ENCODE results near the gene EFCAB14.
A peak's percentile ranks its signal among the peaks of the same experiment; 100 is the strongest.
"Not testable (repeated sequence)": the region's sequence is repeated elsewhere in the genome, so short reads cannot be mapped to it uniquely, and the experiment has no call there.

The EFCAB14 gene, protein sequence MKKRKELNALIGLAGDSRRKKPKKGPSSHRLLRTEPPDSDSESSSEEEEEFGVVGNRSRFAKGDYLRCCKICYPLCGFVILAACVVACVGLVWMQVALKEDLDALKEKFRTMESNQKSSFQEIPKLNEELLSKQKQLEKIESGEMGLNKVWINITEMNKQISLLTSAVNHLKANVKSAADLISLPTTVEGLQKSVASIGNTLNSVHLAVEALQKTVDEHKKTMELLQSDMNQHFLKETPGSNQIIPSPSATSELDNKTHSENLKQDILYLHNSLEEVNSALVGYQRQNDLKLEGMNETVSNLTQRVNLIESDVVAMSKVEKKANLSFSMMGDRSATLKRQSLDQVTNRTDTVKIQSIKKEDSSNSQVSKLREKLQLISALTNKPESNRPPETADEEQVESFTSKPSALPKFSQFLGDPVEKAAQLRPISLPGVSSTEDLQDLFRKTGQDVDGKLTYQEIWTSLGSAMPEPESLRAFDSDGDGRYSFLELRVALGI

DNA sequence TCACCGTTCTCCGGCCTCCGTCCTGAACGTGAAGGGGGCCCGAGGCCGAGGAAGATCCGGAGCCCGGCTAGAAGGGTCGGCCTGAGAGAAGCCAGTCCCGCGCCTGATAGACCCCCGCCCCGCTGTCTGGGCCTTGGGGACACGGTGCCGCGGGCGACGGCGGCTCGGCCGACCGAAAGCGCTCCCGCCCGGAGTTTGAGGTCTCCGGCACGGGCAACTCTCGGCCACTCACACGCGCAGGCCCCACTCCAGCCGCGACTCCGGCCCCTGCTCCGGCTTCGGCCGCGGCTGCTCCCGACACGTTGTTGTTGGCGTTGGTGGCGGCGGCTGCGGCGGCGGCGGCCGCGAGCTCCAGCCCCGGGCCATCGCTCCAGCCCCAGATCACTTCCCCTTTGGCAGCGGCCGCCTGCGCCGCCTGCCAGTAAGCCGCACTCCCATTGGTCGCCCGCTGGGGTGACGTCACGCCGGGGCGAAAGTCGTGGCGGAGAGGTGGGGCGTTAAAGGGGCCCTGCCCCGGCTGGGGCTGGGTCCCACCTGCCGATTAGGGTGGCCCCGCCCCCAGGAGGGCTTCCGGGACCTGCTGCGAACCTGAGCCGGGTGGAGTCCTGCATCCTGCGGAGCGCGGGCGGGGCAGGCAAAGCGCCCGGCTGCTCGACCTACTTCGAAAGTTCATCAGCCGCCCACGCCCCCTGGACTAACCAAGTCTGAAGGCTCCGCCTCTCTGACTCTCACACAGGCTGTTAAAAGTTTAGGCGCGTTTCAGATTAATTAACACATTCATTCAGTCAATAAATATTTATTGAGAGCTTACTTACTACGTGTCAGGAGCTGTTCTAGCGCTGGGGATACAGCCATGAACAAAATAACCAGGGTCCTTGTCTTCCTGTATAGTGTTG is at the start of gene EFCAB14:
EFCAB14 (minus strand) TSS at position 388 of the 896 bp plus-strand sequence. CDS start 1,027 bp downstream, outside the sequence.
- peak; percentile 98 to 99 for DNase-seq (ENCODE audit: low read depth in 2 of 2)

DNA sequence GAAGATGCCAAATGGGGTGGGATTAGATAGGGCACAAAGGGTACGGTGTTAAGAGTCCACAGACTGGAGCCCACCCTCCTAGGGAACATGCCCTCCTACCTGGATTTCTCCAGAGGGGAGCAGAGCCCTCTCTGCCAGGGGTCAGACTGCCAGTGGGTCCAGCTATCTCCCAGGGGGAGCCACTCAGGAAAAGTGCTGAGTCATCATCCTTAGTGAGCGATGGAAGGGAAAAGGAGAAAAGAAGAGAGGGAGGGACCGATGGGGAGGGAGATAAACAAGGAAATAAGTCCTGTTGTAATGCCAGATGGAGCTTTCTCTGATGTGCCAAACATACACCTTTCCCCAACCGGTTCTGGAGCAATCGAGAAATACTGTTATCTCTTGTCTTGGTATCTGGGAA is 49.5 kb upstream of the EFCAB14 start:
- no peak for DNase-seq (ENCODE audit: low read depth in 2 of 2)

DNA sequence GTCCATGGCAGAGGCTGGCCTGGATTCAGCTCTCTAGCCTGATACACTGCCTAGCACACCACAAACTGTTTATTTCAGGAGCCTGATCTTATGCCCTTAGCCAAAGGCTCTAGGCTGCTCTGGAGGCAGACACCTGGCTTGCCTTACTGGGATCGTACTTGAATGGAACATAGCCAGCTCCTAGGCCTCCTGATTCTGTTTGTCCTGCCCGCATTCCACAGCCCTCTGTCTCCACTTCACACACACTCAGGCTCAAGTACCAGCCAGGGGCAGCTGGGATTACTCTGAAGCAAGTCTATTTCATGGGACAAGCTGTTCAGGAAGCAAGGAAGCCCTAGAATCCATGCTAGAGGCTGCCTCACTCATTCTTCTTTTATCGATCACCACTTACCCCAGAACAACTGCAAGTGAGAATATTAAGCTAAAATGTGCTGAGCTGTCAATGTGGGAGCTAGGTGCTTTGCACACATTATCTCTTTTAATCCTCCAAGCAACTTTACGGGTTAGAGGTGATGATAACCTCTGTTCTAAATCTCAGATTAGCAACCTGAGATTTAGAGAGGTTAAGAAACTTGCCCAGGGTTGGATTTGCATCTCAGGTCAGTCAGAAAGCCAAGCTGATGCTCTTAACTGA is 48.9 kb upstream of the EFCAB14 start:
- DNase-seq (ENCODE audit: low read depth in 2 of 2), result no peak

DNA sequence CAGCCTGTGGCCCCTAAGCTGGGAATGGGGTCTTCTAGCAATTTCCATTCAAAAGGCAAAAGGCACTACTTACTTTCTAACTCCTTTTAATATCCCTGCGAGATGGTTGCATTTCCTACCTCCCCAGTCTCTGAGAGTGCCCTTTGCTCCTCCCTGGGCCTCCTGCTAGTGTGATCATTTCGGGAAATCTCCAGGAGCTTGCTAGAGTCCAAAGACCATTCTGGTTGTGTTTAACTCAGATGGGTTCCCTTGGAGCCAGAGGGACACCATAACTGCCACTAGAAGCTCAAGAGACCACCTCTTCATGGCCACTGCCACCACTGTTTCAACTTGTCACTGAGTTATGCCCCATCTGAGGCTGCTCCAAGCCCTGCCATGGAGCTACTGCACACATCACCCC is 45.5 kb upstream of the EFCAB14 start:
- DNase-seq (ENCODE audit: low read depth in 2 of 2), result no peak

DNA sequence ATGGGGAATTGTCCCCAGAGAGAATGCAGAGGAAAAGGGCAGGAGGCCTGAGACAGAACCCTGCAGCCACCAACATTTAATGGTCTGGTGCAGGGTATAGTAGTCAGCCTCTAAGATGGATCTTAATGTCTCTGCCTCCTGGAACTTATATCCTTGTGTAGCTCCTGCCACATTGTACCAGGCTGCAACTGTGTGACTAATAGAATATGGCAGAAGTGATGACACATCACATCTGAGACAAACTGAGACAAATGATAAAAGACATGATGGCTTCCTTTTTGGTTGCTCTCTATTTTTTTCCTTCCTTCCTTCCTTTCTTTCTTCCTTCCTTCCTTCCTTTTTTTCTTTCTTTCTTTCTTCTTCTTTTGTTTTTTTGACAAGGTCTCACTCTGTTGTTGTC is 42.8 kb upstream of the EFCAB14 start:
- no peak for DNase-seq (ENCODE audit: low read depth in 2 of 2)

DNA sequence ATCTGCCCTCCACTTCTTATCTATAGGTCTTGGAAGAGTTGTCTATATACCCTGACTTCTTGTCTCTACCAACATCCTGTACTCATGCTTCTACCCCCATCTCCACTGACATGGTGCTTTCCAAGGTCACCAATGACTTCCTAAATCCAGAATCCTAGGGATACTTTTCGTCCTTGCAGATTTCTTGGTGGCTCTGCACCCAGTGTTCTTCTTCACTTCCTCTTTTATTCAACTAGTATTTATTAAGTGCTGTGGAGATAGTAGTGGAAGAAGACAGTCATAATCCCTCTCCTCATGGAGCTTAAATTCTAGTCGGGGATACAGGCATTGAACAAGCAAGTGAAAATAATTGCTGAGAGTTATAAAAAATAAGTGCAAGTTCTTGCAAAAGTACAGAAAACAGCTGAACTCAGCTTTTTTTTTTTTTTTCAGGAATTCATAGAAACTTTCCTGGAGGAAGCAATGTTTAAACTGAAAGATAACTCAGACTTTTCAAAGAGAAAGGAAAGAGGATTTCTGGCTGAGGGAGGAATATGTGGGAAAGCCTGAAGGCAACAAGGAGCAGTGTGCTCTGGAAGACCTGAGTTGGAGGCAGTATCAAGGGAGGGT is 41.7 kb upstream of the EFCAB14 start:
- DNase-seq (ENCODE audit: low read depth in 2 of 2), result no peak

DNA sequence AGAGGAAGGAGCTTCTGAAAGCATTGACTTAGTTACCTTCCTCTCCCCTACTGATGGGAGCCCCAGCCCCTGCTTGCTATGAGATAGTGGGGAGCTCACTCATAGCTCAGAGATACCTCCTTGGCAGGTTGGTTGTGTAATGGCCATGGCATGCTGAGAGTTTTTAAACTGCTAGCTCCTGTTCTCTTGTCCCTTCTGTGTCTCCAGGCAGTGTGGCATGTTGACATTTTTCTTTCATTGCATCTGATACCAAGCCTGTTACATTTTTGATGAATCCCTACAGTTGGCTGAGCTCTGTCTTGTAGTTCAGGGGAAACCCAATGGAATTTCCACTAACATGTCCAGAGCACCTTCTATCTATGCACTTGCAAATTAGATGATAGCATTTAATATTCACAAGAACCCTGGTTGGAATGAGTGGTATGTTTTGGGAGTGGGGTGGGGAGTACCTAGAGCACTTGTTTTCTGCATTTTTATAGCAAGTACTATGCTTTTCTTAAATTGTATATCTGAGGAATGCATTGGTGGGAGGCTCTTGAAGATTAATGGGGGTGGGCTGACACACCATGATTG is 39.1 kb upstream of the EFCAB14 start:
- no peak for DNase-seq (ENCODE audit: low read depth in 2 of 2)

DNA sequence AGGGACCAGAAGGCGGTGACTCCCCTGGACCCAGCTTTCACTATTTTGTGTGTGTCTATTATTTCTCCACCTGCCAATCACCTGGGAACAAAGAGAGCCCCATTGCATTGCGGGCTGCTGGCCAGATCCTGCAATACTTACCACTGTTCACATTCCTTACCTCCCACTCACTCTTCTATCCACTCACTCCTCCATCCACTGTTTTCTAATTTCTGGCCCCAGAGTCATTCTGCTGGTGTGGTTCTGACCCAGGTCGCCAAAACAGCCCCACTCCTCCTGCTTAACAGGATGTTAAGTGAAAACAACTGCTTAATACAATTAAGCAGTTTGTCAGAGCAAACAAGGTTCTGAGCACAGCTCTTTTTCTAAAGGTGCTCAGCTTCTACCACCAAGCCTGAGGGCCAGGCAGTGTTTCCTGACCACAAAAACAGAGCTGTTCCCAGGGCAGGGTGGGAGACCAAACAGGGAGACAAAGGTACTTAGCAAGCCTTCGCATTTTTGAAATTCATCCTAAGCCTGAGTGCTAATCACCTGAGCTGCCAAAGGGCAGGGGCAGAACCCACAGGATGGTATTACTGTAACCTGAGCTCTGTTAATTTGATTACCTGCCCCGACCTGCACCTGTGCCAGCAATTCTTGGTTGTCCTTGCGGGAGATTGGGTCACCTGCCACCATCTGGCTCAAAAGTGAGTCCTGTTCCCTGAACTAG is 38.5 kb upstream of the EFCAB14 start:
- no peak for DNase-seq (ENCODE audit: low read depth in 2 of 2)

DNA sequence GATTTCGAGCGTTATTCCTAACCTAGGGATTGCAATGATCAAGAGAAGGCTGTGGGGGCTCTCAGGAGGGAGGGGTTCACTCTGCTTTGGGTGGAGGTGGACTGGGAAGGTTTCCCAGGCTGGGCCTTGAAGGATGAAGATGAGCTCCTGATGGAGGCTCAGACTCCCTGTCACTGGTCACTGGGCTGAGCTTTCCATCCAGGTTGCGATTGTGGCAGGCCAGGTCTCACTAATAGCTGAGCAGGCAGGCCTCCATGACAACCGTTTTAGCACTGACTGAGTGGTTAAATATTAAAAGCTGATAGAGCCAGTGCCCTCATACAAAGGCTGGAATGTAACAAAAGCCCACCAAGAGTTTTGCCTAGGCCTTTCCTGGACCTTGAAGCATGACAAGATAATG is 36.2 kb upstream of the EFCAB14 start:
- no peak for DNase-seq (ENCODE audit: low read depth in 2 of 2)

DNA sequence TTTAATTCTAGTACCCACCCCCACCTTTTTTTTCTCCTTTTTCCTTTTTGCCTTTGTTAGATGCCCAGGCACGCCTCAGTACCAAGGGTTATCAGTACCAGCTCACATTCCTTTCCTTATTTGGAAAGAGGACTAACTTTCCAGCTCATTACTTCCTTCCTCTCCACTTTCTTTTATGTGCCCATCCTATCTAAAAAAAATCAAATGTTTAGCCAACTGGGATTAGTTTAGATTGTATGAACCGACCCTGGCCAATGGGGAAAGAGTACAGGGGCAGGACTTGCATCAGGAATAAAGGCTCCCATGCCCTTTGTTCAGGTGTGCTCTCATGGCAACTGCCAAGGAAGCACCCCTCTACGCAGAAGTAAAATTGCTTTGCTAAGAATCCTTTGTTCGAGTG is 35.8 kb upstream of the EFCAB14 start:
- not testable (repeated sequence) for DNase-seq (ENCODE audit: low read depth in 2 of 2)

DNA sequence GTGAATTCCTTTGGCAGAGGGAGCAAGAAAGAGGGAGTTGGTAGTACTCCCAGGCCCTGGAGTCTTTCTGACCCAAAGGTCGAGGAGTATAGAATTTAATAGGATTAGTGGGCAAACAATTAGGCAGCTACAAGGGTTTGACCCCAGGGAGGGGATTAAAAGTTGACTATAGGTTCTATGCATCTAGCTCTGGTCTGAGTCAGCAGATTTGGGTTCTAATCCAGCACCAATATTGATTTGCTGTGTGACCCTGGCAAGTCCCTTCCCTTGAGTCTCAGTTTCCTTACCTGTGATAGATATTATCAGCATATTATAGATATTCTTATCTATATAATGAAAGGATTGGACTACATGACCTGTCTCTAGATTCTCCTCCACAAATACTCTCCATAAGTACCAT is 35.1 kb upstream of the EFCAB14 start:
- no peak for DNase-seq (ENCODE audit: low read depth in 2 of 2)

DNA sequence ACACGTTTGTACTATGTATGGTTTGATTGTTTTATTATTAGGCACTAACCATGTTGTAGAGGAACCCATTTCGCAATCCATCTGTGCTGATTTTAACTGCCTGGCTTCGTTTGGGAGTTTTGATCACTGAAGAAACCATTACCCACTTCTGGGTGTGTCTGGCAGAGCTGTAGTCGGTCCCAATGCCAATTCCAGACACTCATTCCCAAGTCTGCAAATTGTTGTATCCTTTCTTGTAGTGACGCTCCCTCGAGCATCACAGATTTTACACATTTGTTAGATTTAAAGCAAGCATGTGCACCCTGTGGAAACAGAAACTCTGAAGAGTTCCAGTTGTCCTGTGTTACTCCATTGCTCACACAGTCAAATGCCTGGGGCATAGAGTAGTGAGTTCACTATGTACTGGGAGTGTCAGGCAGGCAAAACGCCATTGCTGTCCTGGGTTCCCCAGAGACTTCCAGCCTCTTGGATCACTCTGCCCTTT is 31.0 kb upstream of the EFCAB14 start:
- no peak for DNase-seq (ENCODE audit: low read depth in 2 of 2)

DNA sequence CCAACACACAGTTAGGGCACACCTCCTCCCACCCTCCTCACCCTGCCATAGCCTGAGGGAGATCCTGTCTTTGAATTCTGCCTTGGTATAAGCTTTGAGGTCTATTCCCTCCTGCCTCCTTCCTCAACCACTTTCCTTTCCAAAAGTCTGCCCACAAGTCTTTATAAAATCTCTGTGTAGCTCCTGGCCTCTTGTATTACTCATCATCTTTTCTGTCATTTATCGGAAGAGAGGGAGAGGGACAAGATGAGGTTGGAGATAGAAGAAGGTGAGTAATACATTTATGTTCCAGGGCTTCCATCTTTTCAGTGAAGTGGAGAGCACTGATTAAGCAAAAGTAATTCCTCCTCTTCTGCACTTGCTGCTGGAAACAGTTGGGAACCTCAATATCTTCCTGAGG is 30.5 kb upstream of the EFCAB14 start:
- DNase-seq (ENCODE audit: low read depth in 2 of 2), result no peak

DNA sequence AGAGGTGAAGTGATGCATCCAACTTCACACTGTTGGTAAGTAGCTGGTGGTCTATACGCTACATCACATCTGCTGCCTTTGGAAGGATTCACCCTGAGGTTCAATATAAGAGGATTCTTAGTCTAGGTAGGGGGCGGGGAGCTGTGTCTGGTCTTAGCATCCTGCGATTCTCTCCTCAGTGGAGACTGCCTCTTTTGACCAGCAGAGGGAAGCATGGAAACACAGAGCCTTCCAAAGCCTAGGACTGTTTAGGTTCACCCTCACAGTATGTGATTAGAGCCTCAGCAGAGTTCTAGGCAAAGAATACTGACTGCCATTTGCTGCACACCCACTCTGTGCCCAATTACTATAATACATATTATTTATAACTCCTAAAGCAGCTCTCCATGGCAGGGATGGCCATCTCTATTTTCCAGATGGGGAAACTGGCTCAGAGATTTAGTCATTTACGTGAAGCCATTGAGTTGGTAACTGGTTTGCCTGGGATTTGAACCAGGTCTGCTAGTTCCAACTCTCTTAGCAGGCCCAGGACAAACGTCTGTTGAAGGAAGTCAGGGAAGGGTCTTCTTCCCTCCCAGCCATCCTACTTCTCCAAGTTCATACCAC is 28.9 kb upstream of the EFCAB14 start:
- no peak for DNase-seq (ENCODE audit: low read depth in 2 of 2)

DNA sequence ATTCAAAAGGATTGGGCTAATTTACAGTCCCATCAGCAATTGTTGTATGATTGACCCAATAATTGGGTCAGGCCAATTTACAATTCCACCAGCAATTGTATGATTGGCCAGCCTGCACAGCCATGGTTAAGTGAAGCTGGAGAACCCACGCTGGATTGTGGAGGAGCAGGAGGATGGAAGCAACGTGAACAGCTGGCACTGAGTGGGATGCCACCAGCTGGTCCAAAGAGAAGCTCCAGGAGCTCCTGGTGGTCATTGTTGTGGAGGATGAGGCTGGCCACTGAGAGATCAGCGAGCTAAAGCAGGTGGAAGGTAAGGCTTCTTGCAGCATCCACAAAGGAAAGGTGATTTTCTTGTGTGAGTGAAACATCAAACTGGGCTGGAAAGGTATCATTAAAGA is 23.2 kb upstream of the EFCAB14 start:
- DNase-seq (ENCODE audit: low read depth in 2 of 2), result no peak

DNA sequence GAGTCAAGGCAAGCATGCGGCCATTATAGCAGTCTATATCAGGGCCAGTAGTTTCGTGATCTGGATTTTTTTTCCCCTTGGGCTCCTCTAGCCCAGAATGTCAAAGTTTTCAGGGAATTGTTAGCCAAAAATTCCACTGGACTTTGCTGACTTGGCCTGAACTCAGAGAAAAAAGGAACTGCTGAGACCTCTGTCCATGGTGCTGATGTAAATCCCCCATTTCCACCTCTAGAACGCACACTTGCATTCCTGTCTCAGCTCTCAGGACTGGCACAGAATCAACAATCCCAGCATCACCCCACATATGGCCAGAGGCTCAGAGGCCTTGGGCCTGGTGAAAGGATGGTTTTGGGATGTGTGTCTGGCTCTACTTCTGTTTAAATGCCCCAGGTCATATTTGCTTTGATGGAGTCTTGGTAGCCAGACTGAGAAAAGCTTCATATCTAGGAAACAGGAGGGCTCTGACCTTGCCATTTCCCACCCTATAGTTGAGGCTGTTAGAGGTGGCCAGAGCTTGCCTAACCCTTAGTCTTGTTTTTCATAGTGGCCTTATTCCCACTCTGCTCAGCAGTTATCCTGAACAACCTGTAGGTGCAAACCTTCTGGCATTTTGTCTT is 16.9 kb upstream of the EFCAB14 start:
- no peak for DNase-seq (ENCODE audit: low read depth in 2 of 2)

DNA sequence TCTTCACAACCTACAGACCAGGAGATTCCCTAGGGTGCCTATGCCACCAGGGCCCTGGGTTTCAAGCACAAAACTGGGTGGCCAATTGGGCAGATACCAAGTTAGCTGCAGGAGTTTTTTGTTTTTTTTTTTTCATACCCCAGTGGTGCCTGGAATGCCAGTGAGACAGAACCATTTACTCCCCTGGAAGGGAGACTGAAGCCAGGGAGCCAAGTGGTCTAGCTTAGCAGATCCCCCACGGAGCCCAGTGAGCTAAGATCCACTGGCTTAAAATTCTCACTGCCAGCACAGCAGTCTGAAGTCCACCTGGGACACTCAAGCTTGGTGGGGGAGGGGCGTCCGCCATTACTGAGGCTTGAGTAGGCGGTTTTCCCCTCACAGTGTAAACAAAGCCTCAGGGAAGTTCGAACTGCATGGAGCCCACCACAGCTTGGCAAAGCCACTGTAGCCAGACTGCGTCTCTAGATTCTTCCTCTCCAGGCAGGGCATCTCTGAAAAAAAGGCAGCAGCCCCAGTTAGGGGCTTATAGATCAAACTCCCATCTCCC is 9.5 kb upstream of the EFCAB14 start:
- DNase-seq (ENCODE audit: low read depth in 2 of 2), result not testable (repeated sequence)

DNA sequence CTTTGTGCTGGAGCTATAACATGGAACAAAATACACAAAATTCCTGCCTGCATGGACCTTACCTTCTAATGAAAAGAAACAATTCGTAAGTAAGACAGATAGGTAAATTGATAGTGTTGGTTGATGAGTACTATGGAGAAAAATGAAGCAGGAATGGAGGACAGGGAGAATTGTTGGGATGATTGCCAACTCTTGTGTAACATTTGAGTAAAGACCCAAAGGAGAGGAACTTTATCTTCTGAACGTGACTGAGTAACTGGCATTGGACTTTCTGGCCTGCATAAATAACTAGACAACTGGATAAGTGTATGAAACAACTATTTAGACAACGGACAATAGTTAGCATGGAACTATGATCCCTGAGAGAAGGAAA is 6.8 kb upstream of the EFCAB14 start:
- no peak for DNase-seq (ENCODE audit: low read depth in 2 of 2)

DNA sequence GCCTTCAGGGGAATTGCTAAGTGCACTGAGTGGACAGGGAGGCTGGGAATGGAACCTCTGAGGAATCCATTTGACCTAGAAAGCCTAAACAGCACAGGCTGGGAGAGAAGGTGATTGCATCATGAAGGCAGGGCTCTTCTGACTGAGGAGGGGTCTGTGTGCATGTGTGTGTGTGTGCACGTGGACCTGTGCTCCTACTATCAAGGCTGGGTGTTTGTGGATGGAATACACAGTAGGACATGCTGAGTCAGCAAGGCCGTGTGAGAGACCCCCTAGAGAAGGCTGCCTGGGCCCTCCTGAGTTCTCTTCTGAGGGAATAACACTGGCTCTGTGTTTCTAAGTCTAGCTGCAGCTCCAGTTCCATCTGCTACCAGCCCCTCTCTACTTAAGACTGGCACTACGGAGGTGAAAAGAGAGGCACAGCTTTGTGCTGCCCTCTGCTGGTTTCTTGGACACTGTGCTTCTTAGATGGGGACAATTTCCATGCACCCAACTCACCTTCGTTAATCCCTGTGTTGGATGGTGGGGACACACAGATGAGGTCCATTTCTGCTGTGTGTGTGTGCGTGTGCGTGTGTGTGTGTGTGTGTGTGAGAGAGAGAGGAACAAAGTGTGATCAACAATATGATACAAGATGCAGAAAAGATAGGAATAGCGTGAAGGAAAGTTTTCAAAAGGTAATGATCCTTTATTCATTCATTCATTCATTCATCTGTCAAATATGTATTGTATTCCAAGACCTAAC is 6.2 kb upstream of the EFCAB14 start:
- peak; percentile 40 to 62 for DNase-seq (ENCODE audit: low read depth in 2 of 2)
